Measurements from ENCODE around the gene PLA2G12B.
"Not testable (repeated sequence)": the region's sequence is repeated elsewhere in the genome, so short reads cannot be mapped to it uniquely, and the experiment has no call there.

- not testable (repeated sequence) for TF ChIP-seq EZH2phosphoT487 (conservative IDR thresholded peaks at IDR 0.05; ENCODE audit: low read length); CTCF (IDR thresholded peaks at IDR 0.05; ENCODE audit: insufficient read depth, low read length, poor library complexity, severe bottlenecking)
These were observed 40.9 kb upstream of the PLA2G12B start for GRCh38 chr10:72995459-72995858.

Data from SU-DHL-6 (cell line).